ENCODE data around the gene EML1. TPM values are rescaled to one million over a fixed set of nuclear protein-coding genes. Genes with fewer than 3 reads are reported as not detected.

The EML1 gene
- polyA plus RNA-seq, 6 donors from 2014 or later, result not detected

DNA sequence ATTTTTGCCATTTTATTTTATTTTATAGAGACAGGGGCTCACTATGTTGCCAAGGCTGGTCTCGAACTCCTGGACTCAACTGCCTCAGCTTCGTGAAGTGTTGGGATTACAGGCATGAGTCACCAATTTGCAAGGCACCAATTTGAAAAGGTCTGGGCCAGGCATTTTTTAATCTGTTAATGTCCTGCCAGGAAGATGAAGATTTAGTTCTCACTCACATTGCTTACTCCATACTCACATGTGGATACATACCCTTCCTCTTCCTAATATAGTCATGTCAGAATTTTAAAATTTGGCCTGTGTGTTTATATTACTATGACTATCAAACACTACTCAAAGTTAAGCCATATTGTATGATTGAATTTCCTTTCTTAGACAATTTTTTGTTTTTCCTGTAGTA, 15.3 kb upstream of the EML1 start:
- Mint-ChIP-seq H3K27ac (no peak overlapping the region), H3K4me3 (no peak overlapping the region), H3K9me3 (peaks cover 12 to 35% (median 20%) of the 10 kb centered on the region in 7 donors), H3K36me3 (peaks cover 8 to 23% of the 10 kb centered on the region in 2 donors), H3K27me3 (peaks cover 18 to 65% (median 64%) of the 10 kb centered on the region in 3 donors), H3K4me1 (no peaks in the 10 kb centered on the region)
- DNase-seq (no peak), ATAC-seq (ENCODE audit: low read depth in 2 of 2) (no peak)

DNA sequence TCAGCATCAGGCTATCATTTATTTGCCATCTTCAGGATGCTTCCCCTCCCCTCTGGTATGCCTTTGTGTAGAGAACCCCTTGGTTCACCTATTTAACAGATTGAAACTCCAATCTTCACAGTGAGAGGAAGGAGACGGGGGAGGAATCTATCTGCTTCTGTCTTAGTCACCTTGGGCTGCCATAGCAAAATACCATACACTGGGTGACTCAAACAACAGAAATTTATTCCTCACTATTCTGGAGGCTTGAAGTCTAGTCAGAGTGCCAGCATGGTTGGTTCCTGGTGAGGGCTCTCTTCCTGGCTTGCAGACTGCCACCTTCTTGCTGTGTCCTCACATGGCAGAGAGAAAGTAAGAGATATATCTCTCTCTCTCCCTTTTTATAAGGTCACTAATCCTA, 13.5 kb upstream of the EML1 start:
- DNase-seq (no peak), ATAC-seq (ENCODE audit: low read depth in 2 of 2) (no peak)
- Mint-ChIP-seq H3K27ac (no peak overlapping the region), H3K4me3 (no peak overlapping the region), H3K4me1 (no peaks in the 10 kb centered on the region), H3K9me3 (peaks cover 13 to 35% (median 20%) of the 10 kb centered on the region in 7 donors), H3K36me3 (peaks cover 8 to 23% of the 10 kb centered on the region in 2 donors), H3K27me3 (peaks cover 17 to 57% (median 48%) of the 10 kb centered on the region in 3 donors)

DNA sequence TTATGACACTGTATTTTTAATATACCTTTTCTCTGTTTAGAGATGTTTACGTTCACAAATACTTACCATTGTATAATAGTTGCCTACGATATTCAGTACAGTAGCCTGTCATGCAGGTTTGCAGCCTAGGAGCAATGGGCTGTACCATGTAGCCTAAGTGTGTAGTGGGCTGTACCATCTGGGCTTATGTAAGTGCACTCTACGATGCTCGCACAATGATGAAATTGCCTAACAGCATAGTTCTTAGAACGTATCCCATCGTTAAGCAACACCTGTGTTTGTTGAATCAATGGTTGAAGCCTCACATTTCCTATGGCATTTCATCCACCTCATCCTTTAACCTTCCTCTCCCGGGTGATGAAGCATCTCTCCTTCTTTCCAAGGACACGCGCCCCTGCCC, 12.5 kb upstream of the EML1 start:
- no peak for ATAC-seq (ENCODE audit: low read depth in 2 of 2)
- peaks cover 8 to 23% of the 10 kb centered on the region in 2 donors for H3K36me3 Mint-ChIP-seq
- H3K27me3 Mint-ChIP-seq, result peaks cover 9 to 57% (median 45%) of the 10 kb centered on the region in 3 donors
- no peaks in the 10 kb centered on the region for H3K4me1 Mint-ChIP-seq
- H3K27ac Mint-ChIP-seq, result no peak overlapping the region
- DNase-seq, result no peak
- peaks cover 13 to 35% (median 20%) of the 10 kb centered on the region in 7 donors for H3K9me3 Mint-ChIP-seq
- no peak overlapping the region for H3K4me3 Mint-ChIP-seq

DNA sequence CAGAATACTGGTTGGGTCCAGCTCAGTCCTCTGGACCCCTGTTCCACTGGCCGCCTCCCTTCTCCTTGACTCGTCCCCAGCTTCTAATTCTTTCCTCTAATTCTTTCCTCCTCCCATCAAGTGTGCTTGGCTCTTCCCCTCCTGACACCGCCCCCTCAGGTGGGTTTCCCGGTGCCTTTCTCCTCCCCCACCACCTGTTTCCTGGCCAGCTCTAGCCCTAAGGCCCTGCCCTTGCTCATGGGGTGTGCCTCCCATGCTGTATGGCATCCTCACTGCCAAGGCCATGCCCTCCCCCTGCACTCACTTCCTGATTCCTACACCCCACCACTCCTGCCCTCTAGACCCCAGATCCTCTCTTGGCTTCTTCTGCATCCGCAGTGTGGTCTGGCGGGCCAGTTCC, 12.1 kb upstream of the EML1 start:
- Mint-ChIP-seq H3K36me3 (peaks cover 8 to 23% of the 10 kb centered on the region in 2 donors), H3K27me3 (peaks cover 12 to 61% (median 49%) of the 10 kb centered on the region in 3 donors), H3K4me3 (peak overlapping the region in 1 of 8 donors; percentile 53), H3K27ac (peak overlapping the region in 1 of 6 donors; percentile 24), H3K9me3 (peaks cover 13 to 35% (median 20%) of the 10 kb centered on the region in 7 donors), H3K4me1 (no peaks in the 10 kb centered on the region)
- ATAC-seq (ENCODE audit: low read depth in 2 of 2) (no peak), DNase-seq (no peak)

DNA sequence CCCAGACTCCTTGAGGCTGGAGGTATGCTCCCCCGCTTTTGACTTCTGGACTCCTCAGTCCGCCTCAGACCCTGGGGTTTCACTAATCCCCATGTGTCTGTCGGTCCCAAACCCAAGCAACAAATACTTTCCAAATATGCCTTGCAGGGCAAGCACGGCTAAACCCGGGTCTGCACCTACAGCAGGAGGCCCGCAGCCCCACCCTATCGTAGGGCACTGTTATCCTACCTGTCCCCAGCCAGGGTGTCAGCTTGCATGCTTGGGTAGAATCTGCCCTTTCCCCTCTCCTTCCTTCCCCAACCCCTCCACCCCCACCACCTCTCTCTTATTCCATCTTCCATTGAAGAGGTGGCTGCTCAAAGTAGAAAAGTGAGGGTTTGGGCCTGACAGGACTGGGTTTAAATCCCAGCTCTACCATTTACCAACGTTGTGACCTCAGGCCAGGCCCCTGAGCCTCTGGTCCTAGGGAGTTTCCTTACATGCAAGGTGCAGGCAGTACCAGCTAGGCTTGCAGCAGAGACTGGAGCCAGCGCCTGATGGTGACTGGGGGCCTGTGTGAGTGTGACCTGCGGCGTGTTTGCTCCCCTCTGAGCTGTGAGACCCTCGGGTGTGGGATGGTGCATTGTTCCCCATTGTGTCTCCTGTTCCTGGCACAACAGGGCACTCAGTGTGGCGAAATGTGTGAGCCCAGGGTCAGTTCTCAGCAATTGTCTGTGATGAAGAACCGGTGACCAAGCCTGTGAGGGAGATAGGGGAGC, 11.2 kb upstream of the EML1 start:
- DNase-seq, result no peak
- H3K27ac Mint-ChIP-seq, result peak overlapping the region in 1 of 6 donors; percentile 42
- H3K36me3 Mint-ChIP-seq, result peaks cover 8 to 23% of the 10 kb centered on the region in 2 donors
- H3K4me3 Mint-ChIP-seq, result no peak overlapping the region
- no peaks in the 10 kb centered on the region for H3K4me1 Mint-ChIP-seq
- H3K9me3 Mint-ChIP-seq, result peaks cover 13 to 35% (median 20%) of the 10 kb centered on the region in 7 donors
- H3K27me3 Mint-ChIP-seq, result peaks cover 13 to 64% (median 55%) of the 10 kb centered on the region in 3 donors
- ATAC-seq (ENCODE audit: low read depth in 2 of 2), result no peak

DNA sequence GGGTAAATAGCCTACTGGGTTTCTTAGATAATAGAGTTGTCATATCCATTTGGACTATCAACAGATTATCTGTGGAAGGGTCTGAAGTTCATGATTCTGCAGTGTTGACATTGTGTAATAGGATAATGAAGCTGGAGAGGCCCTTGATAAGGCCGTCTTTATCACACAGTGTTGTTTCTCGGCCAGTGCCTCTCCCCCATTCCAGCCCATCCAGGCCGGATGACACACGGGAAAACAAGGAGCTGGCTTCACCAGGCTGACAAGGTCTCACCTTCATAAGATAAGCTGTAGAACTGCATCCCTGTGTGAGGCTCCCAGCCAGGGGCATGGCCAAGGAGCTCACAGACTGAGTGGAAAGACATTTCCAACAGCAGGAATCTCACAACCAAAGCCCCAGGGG, 8.7 kb upstream of the EML1 start:
- Mint-ChIP-seq H3K4me3 (no peak overlapping the region), H3K27ac (no peak overlapping the region), H3K27me3 (peaks cover 27 to 50% (median 41%) of the 10 kb centered on the region in 3 donors), H3K36me3 (peaks cover 2 to 13% of the 10 kb centered on the region in 2 donors), H3K4me1 (no peaks in the 10 kb centered on the region), H3K9me3 (peaks cover 4 to 20% (median 10%) of the 10 kb centered on the region in 7 donors)
- no peak for DNase-seq
- ATAC-seq (ENCODE audit: low read depth in 2 of 2), result no peak

DNA sequence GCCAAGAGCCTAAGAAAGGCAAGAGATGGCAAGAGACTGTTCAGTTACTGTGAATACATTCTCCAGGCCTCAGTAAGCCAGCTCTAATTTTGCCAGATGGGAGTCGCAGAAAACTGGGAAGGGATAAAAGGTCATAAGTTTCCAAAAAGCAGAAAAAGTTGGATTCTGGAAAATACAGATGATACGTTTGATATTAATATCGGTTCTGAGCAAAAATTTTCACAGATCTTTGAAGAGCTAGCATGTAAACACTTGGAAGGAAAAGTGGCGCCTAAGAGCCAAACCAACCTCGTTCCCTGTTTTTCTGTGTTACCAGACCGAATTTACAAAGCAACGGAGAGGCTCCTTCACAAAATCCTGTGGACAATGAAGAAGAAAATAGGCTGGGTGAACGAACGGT, 7.8 kb upstream of the EML1 start:
- Mint-ChIP-seq H3K36me3 (peaks cover 0 to 10% of the 10 kb centered on the region in 2 donors), H3K4me1 (no peaks in the 10 kb centered on the region), H3K27me3 (peaks cover 27 to 50% (median 32%) of the 10 kb centered on the region in 3 donors), H3K4me3 (peak overlapping the region in 1 of 8 donors; percentile 16), H3K9me3 (peaks cover 0 to 11% (median 5%) of the 10 kb centered on the region in 7 donors), H3K27ac (peak overlapping the region in 1 of 6 donors; percentile 3)
- ATAC-seq (ENCODE audit: low read depth in 2 of 2), result no peak
- no peak for DNase-seq

DNA sequence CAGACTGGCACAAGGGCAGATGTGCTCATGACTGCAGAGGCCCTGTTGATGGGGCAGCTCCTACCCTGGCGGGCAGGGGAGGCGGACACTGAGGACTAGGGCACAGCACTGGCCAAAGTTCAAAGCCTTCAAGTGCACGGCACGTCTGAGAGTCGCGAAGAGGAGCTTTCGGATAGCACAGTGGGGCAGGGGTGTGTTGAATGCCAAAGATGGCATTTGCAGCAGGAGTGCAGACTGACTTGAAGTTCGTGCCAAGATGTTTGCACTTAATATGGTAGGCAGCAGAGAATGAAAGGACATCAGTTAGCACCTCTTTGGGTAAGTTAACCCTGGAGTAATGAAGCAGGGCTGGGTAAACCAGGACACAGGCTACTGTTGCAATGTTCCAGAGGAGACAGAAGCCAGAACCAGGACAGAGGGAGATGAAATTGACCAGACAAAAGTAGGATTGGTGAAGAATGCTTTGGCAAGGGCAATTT, 6.7 kb upstream of the EML1 start:
- DNase-seq, result no peak
- H3K27ac Mint-ChIP-seq, result no peak overlapping the region
- H3K4me3 Mint-ChIP-seq, result no peak overlapping the region
- peaks cover 0 to 3% (median 0%) of the 10 kb centered on the region in 7 donors for H3K9me3 Mint-ChIP-seq
- peaks cover 0 to 3% of the 10 kb centered on the region in 2 donors for H3K36me3 Mint-ChIP-seq
- ATAC-seq (ENCODE audit: low read depth in 2 of 2), result no peak
- H3K27me3 Mint-ChIP-seq, result peaks cover 22 to 48% (median 30%) of the 10 kb centered on the region in 3 donors
- no peaks in the 10 kb centered on the region for H3K4me1 Mint-ChIP-seq

DNA sequence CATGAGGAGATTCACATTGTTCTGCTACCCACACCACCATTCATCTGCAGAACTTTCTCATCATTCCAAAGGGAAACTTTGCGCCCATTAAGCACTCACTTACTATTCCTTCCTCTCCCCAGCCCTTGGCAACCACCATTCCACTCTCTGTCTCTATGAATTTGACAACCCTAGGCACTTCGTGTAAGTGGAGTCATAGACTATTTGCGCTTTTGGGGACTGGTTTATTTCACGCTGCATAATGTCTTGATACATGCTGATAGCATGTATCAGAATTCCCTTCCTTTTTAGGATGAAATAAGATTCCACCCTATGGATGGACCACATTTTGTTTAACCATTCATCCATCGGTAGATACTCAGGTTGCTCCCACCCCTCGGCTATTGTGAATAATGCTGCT, 4.5 kb upstream of the EML1 start:
- no peak overlapping the region for H3K4me3 Mint-ChIP-seq
- peaks cover 31 to 51% (median 37%) of the 10 kb centered on the region in 3 donors for H3K27me3 Mint-ChIP-seq
- DNase-seq (no peak), ATAC-seq (ENCODE audit: low read depth in 2 of 2) (no peak)
- peaks cover 0 to 5% (median 0%) of the 10 kb centered on the region in 3 donors for H3K4me1 Mint-ChIP-seq
- H3K36me3 Mint-ChIP-seq, result no peaks in the 10 kb centered on the region
- peak overlapping the region in 1 of 6 donors; percentile 9 for H3K27ac Mint-ChIP-seq
- no peaks in the 10 kb centered on the region for H3K9me3 Mint-ChIP-seq

DNA sequence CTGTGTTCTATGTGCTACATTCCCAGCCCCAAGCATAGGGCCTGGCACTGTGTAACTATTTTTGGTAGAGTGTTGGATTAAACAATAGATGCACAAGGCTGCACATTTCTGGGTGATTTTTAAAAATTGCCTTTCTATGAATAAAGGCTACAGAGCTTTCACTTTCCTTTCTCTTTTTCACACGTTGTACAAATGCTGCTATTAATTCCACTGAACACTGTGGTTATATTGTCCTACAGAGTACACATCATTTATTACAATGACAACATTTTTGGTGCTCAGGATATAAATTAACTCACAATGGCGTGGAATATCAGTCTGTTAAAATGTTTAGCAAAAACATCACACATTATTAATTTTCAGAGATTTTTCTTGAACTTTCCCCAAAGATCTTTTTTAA, 3.6 kb upstream of the EML1 start:
- H3K9me3 Mint-ChIP-seq, result no peaks in the 10 kb centered on the region
- H3K4me1 Mint-ChIP-seq, result peaks cover 0 to 5% (median 0%) of the 10 kb centered on the region in 3 donors
- H3K27ac Mint-ChIP-seq, result no peak overlapping the region
- no peak overlapping the region for H3K4me3 Mint-ChIP-seq
- ATAC-seq (ENCODE audit: low read depth in 2 of 2) (no peak), DNase-seq (no peak)
- H3K27me3 Mint-ChIP-seq, result peaks cover 30 to 53% (median 43%) of the 10 kb centered on the region in 3 donors
- no peaks in the 10 kb centered on the region for H3K36me3 Mint-ChIP-seq

DNA sequence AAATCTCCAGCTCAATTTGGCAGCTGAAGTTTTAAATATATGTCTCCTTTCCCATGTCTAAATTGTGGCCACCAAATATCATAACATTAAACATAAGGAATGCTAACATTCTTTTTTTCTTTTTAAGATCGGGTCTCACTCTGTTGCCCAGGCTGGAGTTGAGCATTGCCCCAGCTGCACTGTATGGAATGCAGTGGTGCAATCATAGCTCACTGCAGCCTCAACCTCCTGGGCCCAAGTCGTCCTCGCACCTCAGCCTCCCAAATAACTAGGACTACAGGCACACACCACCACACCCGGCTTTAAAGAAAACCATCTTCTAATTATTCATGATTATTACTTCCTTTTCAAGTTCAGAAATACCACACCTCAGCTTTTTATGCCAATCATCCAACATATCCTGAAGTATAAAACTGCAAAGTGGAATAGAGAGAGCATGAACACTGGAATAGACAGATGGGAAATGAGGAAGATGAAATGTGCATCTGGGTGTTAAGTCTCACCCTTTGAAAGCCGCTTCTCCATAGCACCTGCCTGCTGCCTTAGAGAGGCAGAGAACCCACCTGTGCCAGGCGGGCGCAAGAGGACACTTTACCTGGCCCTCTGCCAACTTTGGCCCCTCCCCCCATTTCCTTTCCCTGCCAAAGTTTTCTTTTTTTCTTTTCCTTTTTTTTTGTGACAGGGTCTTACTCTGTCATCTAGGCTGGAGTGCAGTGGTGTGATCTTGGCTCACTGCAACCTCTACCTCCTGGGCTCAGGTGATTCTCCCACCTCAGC, 2.8 kb upstream of the EML1 start:
- peak overlapping the region in 2 of 6 donors; percentile 5 to 41 for H3K27ac Mint-ChIP-seq
- no peak for DNase-seq
- H3K9me3 Mint-ChIP-seq, result no peaks in the 10 kb centered on the region
- ATAC-seq (ENCODE audit: low read depth in 2 of 2), result no peak
- H3K27me3 Mint-ChIP-seq, result peaks cover 37 to 53% (median 48%) of the 10 kb centered on the region in 3 donors
- no peaks in the 10 kb centered on the region for H3K36me3 Mint-ChIP-seq
- H3K4me3 Mint-ChIP-seq, result no peak overlapping the region
- H3K4me1 Mint-ChIP-seq, result peaks cover 0 to 5% (median 0%) of the 10 kb centered on the region in 3 donors

DNA sequence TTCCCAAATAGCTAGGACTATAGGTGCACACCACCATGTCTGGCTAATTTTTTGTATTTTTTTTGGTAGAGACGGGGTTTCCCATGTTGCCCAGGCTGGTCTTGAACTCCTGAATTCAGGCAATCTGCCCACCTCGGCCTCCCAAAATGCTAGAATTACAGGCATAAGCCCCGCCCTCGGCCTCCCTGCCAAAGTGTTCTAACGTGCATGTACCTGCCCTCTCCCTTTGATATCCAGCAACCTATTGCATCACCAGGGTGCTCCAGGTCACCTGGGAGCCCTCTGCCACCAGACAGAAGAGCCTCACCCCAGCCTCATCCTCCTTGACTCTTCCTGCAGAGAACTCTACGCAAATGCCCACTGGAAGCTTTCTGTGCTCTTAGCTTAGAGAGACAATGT, 2.2 kb upstream of the EML1 start:
- H3K9me3 Mint-ChIP-seq, result no peaks in the 10 kb centered on the region
- peaks cover 0 to 5% (median 0%) of the 10 kb centered on the region in 3 donors for H3K4me1 Mint-ChIP-seq
- ATAC-seq (ENCODE audit: low read depth in 2 of 2), result no peak

DNA sequence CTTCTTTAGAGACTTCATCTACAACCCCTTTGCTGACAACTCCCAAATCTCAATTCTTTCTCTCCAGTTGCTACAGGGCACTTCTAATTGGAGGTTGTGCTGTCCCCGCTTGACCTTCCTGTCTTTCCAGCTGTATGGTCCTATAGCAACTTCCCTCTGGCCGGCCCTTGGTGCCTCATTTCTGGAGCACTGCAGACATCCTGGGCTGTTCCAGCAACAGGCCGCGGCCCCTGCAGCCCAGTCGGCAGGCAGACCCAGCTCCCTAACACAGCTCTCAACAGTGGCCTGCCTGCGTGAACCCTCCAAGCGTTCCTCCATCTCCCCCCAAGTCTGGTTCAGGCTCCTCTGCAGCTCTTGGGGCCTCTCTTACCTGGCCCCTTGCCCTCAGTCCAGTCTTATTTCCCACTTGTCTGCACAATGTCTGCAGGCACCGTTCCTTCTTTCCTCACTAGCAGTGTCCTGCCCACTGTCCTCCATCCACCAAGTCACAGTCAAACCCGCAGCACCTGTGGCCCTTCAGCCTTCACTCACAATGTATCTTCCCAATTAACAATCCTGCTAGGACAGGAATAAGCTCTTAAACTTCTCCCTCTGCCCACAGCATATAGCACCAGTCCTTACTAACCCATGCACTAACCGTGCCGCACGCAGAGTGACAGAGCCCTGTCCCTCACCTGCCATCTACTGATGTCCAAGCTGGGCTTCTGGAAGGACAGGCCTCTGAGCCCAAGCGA, 1.6 kb upstream of the EML1 start:
- ATAC-seq (ENCODE audit: low read depth in 2 of 2), result no peak
- H3K4me1 Mint-ChIP-seq, result peaks cover 0 to 5% (median 0%) of the 10 kb centered on the region in 3 donors
- H3K27me3 Mint-ChIP-seq, result peaks cover 42 to 53% (median 48%) of the 10 kb centered on the region in 3 donors
- H3K27ac Mint-ChIP-seq, result peak overlapping the region in 1 of 6 donors; percentile 4
- peak overlapping the region in 4 of 8 donors; percentile 5 to 67 (median 62) for H3K4me3 Mint-ChIP-seq
- no peak for DNase-seq
- no peaks in the 10 kb centered on the region for H3K36me3 Mint-ChIP-seq
- no peaks in the 10 kb centered on the region for H3K9me3 Mint-ChIP-seq

More for the DNA sequence above, 2.2 kb upstream of the EML1 start:
- H3K27me3 Mint-ChIP-seq, result peaks cover 41 to 53% (median 48%) of the 10 kb centered on the region in 3 donors
- peak overlapping the region in 1 of 8 donors; percentile 44 for H3K4me3 Mint-ChIP-seq
- peak overlapping the region in 1 of 6 donors; percentile 26 for H3K27ac Mint-ChIP-seq
- DNase-seq, result no peak
- H3K36me3 Mint-ChIP-seq, result no peaks in the 10 kb centered on the region
